ENCODE results near the gene GIGYF2.

Gene GIGYF2

GRCh38 chr2:232871418-232871834 lies 174.3 kb downstream of the GIGYF2 start:
- DNase-seq, result no peak

DNA sequence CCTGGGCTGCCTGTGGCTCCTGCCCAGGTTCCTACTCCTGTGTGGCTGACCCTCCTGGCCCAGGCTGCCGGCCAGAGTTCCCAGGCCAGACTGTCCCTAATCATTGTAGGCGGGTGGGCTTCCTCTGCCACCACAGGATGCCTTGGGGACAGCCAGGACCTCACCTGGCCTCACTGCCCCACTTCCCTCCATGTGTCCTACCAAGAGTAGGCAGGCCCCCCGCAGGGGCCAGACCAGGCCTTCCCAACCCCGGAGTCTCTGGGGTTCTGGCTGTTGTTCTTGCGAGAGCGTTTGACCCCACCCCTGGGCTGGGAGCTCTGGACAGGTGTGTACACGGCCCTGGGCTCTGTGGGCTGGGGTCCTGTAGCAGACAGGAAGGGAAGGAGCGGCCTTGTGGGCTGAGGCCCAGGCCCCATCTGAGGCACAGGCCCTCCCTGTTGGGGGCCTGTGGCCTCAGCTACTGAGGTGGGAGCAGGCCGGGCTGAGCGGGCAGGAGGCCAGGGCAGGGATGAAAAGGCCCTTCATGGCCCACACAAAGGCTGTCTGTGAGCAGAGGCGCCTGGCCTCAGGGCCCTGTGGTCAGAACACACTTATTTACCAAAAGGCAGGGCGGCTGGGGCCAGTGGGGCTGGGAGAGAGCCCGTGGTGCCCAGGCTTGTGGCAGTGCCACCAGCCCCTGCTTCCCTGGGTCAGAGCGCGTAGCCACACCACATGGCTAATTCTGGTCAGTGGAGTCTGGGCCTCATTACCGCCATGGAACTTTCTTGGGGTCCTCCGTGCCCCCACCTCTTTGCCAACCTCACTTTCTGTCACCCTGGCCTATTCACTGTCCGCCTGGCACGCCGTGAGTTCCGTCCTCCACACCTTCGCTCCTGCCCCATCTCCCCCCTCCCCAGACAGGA lies 175.0 kb downstream of the GIGYF2 start:
- no peak for DNase-seq

- DNase-seq, result no peak
Measured at GRCh38 chr2:232872826-232873225, 175.7 kb downstream of the GIGYF2 start.

GRCh38 chr2:232873292-232873908 lies 176.3 kb downstream of the GIGYF2 start:
- DNase-seq, result no peak

- no peak for DNase-seq
Measured at GRCh38 chr2:232873909-232874641, 176.9 kb downstream of the GIGYF2 start.

DNA sequence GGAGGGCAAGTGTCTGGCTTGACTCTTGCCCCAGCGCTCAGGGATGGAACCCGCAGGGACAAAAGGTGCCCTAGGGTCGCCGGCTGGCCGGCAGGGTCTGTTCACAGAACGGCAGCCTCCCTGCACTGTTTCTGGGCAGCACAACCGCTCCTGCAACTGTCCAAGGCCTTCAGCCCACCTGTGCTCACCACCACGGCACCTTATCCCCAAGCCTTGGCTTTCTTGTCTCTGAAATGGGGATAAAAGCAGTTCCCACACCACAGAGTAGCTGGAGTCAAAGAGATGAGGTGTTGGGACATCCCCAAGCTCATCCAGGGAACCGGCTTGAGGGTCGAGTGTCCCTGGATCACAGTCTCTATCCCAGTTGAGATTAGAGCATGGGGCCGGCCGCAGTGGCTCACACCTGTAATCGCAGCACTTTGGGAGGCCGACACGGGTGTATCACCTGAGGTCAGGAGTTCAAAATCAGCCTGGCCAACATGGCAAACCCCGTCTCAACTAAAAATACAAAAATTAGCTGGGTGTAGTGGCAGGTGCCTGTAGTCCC lies 177.6 kb downstream of the GIGYF2 start:
- DNase-seq, result no peak

GRCh38 chr2:232875256-232876121 lies 178.4 kb downstream of the GIGYF2 start:
- peak; percentile 31 for DNase-seq

GRCh38 chr2:232876161-232876977 lies 179.2 kb downstream of the GIGYF2 start:
- peak; percentile 72 for DNase-seq

DNA sequence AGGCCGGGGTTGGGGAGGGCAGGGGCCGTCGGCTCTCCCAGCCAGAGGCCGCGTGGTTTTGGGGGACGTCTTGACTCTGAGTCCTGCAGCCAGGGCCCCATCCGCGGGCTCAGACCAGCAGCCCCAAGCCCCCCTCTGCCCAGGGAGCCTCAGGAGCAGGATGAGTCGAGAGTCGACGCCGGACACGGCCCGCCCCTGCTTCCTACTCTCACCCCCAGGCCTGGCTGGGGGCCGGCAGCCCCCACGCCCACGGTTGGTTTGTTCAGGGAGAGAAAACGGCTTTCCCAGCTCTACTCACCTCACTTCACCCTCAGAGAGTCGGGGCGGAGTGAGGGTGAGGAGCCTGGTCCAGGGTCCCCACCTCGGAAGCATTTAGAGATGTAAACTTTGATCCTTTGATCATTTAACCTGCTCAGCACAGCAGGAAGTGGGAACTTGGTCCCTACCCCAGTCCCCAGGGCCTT lies 179.9 kb downstream of the GIGYF2 start:
- no peak for DNase-seq

DNA sequence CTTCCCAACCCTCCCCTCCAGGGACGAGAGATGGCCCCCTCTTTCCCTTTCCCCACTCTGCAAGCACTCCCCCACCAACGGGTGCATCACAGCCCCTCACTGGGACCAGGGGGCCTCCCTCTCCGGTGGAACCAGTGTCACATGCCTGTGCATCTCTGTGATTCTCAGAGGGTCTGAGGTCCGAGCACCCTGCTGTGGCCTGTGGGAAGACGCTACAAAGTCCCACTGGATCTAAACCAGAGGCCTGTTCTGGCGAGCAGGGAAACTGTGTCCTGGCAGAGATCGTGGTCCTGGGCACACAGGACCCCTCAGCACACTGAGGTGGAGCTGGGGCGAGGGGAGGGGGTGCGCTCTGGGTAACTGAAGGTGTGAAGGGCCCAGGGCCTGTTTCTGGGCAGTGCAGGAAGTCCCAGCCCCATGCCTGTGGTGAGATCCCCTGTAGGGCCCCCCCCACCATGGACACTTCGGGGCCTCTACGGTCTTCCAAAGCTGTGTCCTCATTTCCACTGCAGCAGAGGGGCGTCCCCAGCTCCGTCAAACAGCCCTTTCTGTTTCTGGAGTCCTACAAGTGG lies 180.9 kb downstream of the GIGYF2 start:
- no peak for DNase-seq

DNA sequence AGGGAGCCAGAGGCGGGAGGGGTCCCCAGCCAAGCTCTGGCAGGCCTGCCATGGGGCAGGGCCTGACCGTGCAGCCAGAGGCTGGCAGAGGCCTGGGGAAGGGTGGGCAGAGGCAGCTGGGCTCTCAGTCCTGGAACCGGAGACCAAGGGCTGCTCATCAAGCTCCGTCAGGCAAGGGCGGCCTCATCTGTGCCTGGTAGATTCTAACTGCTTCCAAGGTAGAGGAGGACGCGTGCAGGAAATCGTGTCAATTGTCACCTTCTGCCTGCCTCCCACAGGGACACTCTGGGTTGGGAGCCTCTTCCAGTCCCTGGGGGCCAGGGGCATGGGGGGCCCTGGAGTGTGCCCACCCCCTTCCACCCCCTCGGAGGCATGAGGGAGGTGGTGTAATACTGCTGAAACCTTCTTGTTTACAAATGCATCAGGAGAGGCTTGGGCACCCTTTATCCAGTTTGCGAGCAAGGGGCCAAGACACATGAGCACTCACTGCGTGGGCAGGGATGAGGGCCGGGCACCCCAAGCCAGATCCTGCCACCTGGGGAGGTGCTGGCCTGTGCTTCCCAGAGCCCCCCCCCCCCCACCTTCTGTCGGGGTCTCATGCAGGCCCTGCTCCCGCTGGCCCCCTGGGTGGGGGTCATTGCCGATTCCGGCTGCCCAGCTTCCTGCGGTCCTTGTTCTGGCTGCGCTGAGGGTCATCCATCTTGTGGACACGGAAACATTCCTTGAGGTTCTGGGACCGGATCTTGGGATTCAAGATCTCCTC lies 181.9 kb downstream of the GIGYF2 start:
- no peak for DNase-seq

GRCh38 chr2:232879618-232880494 lies 182.7 kb downstream of the GIGYF2 start:
- no peak for DNase-seq

GRCh38 chr2:232880764-232881351 lies 183.7 kb downstream of the GIGYF2 start:
- no peak for DNase-seq

DNA sequence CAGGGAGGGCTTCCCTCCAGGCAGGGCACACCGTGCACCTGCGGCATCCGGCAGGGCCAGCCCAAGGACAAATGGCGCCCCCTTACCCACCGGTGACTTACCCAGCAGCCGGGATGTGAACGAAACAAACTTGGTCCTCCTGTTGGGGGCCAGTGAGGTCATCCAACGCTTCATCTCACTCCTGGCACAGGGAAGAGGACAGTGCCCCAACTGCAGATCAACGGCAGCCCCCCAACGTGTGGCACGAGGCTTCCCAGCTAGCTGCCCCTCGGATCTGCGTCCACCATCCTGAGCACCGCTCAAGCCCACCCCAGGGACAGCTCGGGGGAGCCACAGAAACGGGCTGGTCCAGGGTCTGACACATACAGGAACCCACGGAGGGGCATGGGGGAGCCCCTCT lies 185.0 kb downstream of the GIGYF2 start:
- DNase-seq, result no peak

DNA sequence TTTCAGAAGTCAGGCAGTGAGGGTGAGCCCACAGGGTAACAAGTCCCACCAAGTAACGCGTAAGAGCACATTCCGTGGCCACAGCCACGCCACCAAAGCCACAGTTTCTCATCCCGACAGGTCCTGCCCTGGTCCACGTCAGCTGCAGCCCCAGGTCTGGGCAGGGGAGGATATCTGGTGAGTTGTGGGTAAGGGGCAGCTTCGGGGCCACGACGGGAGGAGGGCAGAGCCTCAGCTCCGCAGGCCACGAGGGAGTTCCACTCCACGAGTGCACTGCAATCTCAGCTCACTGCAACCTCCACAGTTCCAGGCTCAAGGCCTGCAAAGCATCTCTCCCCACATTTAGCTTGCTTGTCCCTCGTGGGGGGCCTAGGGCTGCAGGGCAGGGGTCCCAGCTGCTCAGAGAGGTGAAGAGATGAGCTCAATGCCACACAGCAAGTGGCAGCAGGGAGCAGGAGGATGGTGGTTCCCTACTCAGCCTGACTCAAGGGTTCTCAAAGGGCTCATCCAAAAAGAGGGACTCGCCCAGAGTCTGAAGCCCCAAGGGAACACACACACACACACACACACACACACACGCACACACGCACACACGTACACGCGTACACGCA lies 185.5 kb downstream of the GIGYF2 start:
- DNase-seq, result no peak

DNA sequence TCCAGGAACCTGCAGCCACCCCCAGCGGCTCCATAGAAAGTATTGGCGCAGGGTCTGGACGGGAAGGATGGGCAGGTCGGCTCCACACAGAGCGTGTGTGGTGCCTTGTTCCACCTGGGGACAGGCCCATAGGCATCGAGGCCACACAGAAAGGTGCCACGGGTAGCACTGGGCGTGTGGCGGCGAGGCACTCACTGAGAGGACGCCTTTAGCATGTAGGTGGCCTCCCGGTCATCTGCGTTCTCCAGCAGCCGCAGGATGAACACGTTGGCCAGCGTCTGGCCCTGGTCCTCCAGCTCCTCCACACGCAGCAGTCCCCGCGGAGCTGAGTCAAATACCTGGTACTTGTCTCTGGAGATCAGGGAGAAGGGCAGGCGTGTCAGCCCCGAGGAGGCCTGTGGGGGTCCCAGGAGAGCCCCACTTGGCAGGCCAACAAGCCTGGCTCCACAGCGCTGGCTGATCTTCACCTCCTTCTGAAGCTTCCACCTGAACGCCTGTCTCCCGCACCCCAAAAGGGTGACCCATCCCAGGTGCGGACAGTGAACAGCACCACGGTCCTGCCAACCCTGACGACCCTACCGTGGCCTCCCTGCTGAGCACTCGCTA lies 186.1 kb downstream of the GIGYF2 start:
- no peak for DNase-seq

GRCh38 chr2:232884001-232884421 lies 186.9 kb downstream of the GIGYF2 start:
- DNase-seq, result no peak

Measured in DMS53 (cell line).